H9 (cell line): ENCODE measurements around the gene BAG3. TPM values are rescaled to one million over a fixed set of nuclear protein-coding genes. Genes with fewer than 3 reads are reported as not detected.

ENCODE experiments used
- DNase-seq: peaks from one replicate; pipeline ENCODE4 v3.0.0-alpha.2; 2017
- H2AFZ ChIP-seq: one replicate; pipeline ENCODE4 v1.6.1; 2013; ENCODE audit warnings: mild to moderate bottlenecking, low read length, control low read depth, moderate library complexity
- H2AK5ac ChIP-seq: 2 replicates; pipeline ENCODE4 v1.6.1; 2013; ENCODE audit warnings: low read length, control low read depth, mixed read lengths; ENCODE audit not compliant: insufficient read length
- H2BK120ac ChIP-seq: one replicate; pipeline ENCODE4 v1.6.1; 2013; ENCODE audit warnings: low read depth, mild to moderate bottlenecking, low read length, control low read depth, inconsistent platforms; ENCODE audit not compliant: poor library complexity, severe bottlenecking
- H2BK12ac ChIP-seq: 2 replicates; pipeline ENCODE4 v1.6.1; 2013; ENCODE audit warnings: low read length, control low read depth, mixed read lengths, low read depth; ENCODE audit not compliant: insufficient read length
- H2BK15ac ChIP-seq: 2 replicates; pipeline ENCODE4 v1.6.1; 2013; ENCODE audit warnings: low read depth, low read length, control low read depth
- H2BK20ac ChIP-seq: one replicate; pipeline ENCODE4 v1.6.1; 2013; ENCODE audit warnings: low read depth, mild to moderate bottlenecking, low read length, control low read depth, inconsistent platforms; ENCODE audit not compliant: poor library complexity, severe bottlenecking
- H2BK5ac ChIP-seq: 2 replicates; pipeline ENCODE4 v1.6.1; 2013; ENCODE audit warnings: low read length, control low read depth, mixed read lengths; ENCODE audit not compliant: insufficient read length
- H3K14ac ChIP-seq: 2 replicates; pipeline ENCODE4 v1.6.1; 2013; ENCODE audit warnings: low read length, control low read depth; ENCODE audit not compliant: insufficient read depth
- H3K18ac ChIP-seq: 2 replicates; pipeline ENCODE4 v1.6.1; 2013; ENCODE audit warnings: low read depth, mild to moderate bottlenecking, mixed read lengths, low read length, control low read depth; ENCODE audit not compliant: insufficient read length
- H3K23ac ChIP-seq: 2 replicates; pipeline ENCODE4 v1.6.1; 2013; ENCODE audit warnings: low read length, control low read depth, mixed read lengths, low read depth; ENCODE audit not compliant: insufficient read length
- H3K23me2 ChIP-seq: 2 replicates; pipeline ENCODE4 v1.6.1; 2013; ENCODE audit warnings: low read depth, mild to moderate bottlenecking, mixed read lengths, low read length, control low read depth; ENCODE audit not compliant: insufficient read length, poor library complexity, severe bottlenecking
- H3K27ac ChIP-seq: 2 replicates; pipeline ENCODE4 v1.5.1; 2013; ENCODE audit warnings: low read length, control low read depth, mixed read lengths, low read depth; ENCODE audit not compliant: insufficient read length
- H3K27me3 ChIP-seq: 2 replicates; pipeline ENCODE4 v1.6.1; 2013; ENCODE audit warnings: low read length, control low read depth, inconsistent platforms; ENCODE audit not compliant: insufficient read depth
- H3K4ac ChIP-seq: 2 replicates; pipeline ENCODE4 v1.6.1; 2013; ENCODE audit warnings: low read depth, mild to moderate bottlenecking, control low read depth, inconsistent platforms, low read length, moderate library complexity
- H3K4me1 ChIP-seq: 2 replicates; pipeline ENCODE4 v1.6.1; 2013; ENCODE audit warnings: low read length, control low read depth, inconsistent platforms; ENCODE audit not compliant: insufficient read depth
- H3K4me2 ChIP-seq: 2 replicates; pipeline ENCODE4 v1.6.1; 2013; ENCODE audit warnings: low read length, control low read depth, mixed read lengths; ENCODE audit not compliant: insufficient read length, insufficient read depth
- H3K56ac ChIP-seq: 2 replicates; pipeline ENCODE4 v1.6.1; 2013; ENCODE audit warnings: low read depth, mild to moderate bottlenecking, mixed read lengths, low read length, control low read depth; ENCODE audit not compliant: insufficient read length
- H3K79me1 ChIP-seq: 2 replicates; pipeline ENCODE4 v1.6.1; 2013; ENCODE audit warnings: low read depth, mild to moderate bottlenecking, moderate library complexity, low read length, control low read depth, inconsistent platforms; ENCODE audit not compliant: insufficient read depth, poor library complexity, severe bottlenecking
- H3K79me2 ChIP-seq: 2 replicates; pipeline ENCODE4 v1.6.1; 2013; ENCODE audit warnings: low read length, control low read depth, inconsistent platforms; ENCODE audit not compliant: insufficient read depth
- H3K9ac ChIP-seq: 2 replicates; pipeline ENCODE4 v1.6.1; 2013; ENCODE audit warnings: low read length, control low read depth, mixed read lengths; ENCODE audit not compliant: insufficient read length; ENCODE audit errors: extremely low read depth
- H3K9me3 ChIP-seq: one replicate; pipeline ENCODE4 v1.6.1; 2013; ENCODE audit warnings: low read depth, low read length, inconsistent platforms; ENCODE audit not compliant: control insufficient read depth
- H3T11ph ChIP-seq: one replicate; pipeline ENCODE4 v1.6.1; 2013; ENCODE audit warnings: mild to moderate bottlenecking, low read length, control low read depth, inconsistent platforms
- H4K20me1 ChIP-seq: one replicate; pipeline ENCODE4 v1.6.1; 2013; ENCODE audit not compliant: control insufficient read depth, insufficient read length, insufficient read depth
- H4K5ac ChIP-seq: 2 replicates; pipeline ENCODE4 v1.6.1; 2013; ENCODE audit warnings: low read depth, mild to moderate bottlenecking, mixed read lengths, low read length, control low read depth; ENCODE audit not compliant: insufficient read length
- H4K8ac ChIP-seq: replicated peaks from 2 replicates; pipeline ENCODE4 v1.6.1; 2013; ENCODE audit warnings: low read length, control low read depth, mixed read lengths, low read depth; ENCODE audit not compliant: insufficient read length
- H4K91ac ChIP-seq: 2 replicates; pipeline ENCODE4 v1.6.1; 2013; ENCODE audit warnings: low read depth, mild to moderate bottlenecking, moderate library complexity, mixed read lengths, low read length, control low read depth; ENCODE audit not compliant: insufficient read length
- H3K27ac Mint-ChIP-seq, 3 experiments: 2 replicates in 2 of 3; 3 replicates in 1 of 3; pipeline ENCODE4 v1.8.0; 2020 to 2021; ENCODE audit warnings: mixed read lengths in 3 of 3, mild to moderate bottlenecking in 1 of 3, moderate library complexity in 1 of 3
- H3K27me3 Mint-ChIP-seq: 2 replicates; pipeline ENCODE4 v1.8.0; 2021; ENCODE audit warnings: low read depth, mild to moderate bottlenecking, moderate library complexity, mixed read lengths
- H3K36me3 Mint-ChIP-seq, 3 experiments: 2 replicates in 2 of 3; 3 replicates in 1 of 3; pipeline ENCODE4 v1.8.0; 2020 to 2021; ENCODE audit warnings: low read depth in 3 of 3, mixed read lengths in 3 of 3; ENCODE audit not compliant: insufficient read depth in 1 of 3
- H3K4me1 Mint-ChIP-seq, 2 experiments: 2 replicates each; pipeline ENCODE4 v1.8.0; 2020; ENCODE audit warnings: mixed read lengths in 2 of 2
- H3K4me3 Mint-ChIP-seq, 2 experiments: 2 replicates in 1 of 2; 3 replicates in 1 of 2; pipeline ENCODE4 v1.8.0; 2020 to 2021; ENCODE audit warnings: mild to moderate bottlenecking in 2 of 2, mixed read lengths in 2 of 2, moderate library complexity in 1 of 2
- H3K9me3 Mint-ChIP-seq, 2 experiments: 2 replicates in 1 of 2; 3 replicates in 1 of 2; pipeline ENCODE4 v1.8.0; 2020; ENCODE audit warnings: mild to moderate bottlenecking in 2 of 2, mixed read lengths in 2 of 2, moderate library complexity in 1 of 2
- CTCF ChIP-seq: fragments of 200-600 bp; sonication (generic); conservative IDR thresholded peaks from 3 replicates; pipeline ENCODE4 v1.8.0; 2021; ENCODE audit warnings: antibody characterized with exemption, mild to moderate bottlenecking
- WGBS: extraction: QIAGEN DNeasy Blood & Tissue Kit; methylation state at CpG from one replicate; pipeline ENCODE4 v1.1.7; 2013; ENCODE audit warnings: missing lambda C conversion rate, low lambda C conversion rate, mixed read lengths; ENCODE audit not compliant: insufficient read length; ENCODE audit errors: extremely low coverage; 5-methylcytosine and 5-hydroxymethylcytosine counted together
- total RNA-seq: library from RNA; stranded (reverse); gene quantifications from 2 replicates; pipeline ENCODE4 v1.2.1, GENCODE V29; 2021

Gene BAG3
- total RNA-seq, 1 experiment from 2014 or later: 11.4 TPM

GRCh38 chr10:119669975-119670640 lies 18.9 kb downstream of the BAG3 start:
- Mint-ChIP-seq H3K36me3 (peaks cover 25 to 43% (median 38%) of the 10 kb centered on the region in 3 experiments), H3K9me3 (peaks cover 0 to 4% of the 10 kb centered on the region in 2 experiments; a peak in 2 of 5 replicates), H3K27me3 (no peaks in the 10 kb centered on the region), H3K4me3 (no peak overlapping the region), H3K27ac (no peak overlapping the region), H3K4me1 (peaks cover 34 to 42% of the 10 kb centered on the region in 2 experiments)
- Histone ChIP-seq H3K27ac (no peak overlapping the region), H2BK12ac (no peak overlapping the region), H3K56ac (no peak overlapping the region), H3K4ac (no peak overlapping the region), H3K79me2 (no peaks in the 10 kb centered on the region; the same call in 1 of the 2 replicates), H3K14ac (no peak overlapping the region), H2AFZ (no peak overlapping the region), H3K4me1 (peaks cover 4% of the 10 kb centered on the region; the same call in 1 of the 2 replicates), H3K23ac (no peak overlapping the region), H3K18ac (no peak overlapping the region), H2BK20ac (no peak overlapping the region), H3K9me3 (no peaks in the 10 kb centered on the region), H3K79me1 (no peaks in the 10 kb centered on the region), H4K20me1 (peaks cover 3% of the 10 kb centered on the region), H4K8ac (no peak overlapping the region), H2BK120ac (no peak overlapping the region), H3T11ph (no peak overlapping the region), H2AK5ac (no peak overlapping the region), H3K4me2 (no peak overlapping the region), H3K27me3 (no peaks in the 10 kb centered on the region), H2BK5ac (no peak overlapping the region), H4K5ac (no peak overlapping the region), H3K9ac (no peak overlapping the region), H4K91ac (no peak overlapping the region), H3K23me2 (no peaks in the 10 kb centered on the region), H2BK15ac (no peak overlapping the region)
- WGBS: no CpG with 5 or more reads among the region's 18 CpGs
- DNase-seq: no peak
- TF ChIP-seq CTCF: no peak
